CD4-positive, alpha-beta memory T cell (primary cell): ENCODE results near the gene PLCG2. TPM values are rescaled to one million over a fixed set of nuclear protein-coding genes. Genes with fewer than 3 reads are reported as not detected.

Source experiments
- CTCF ChIA-PET: fragments of 350-600 bp; sonication (Branson Sonifier 250); formaldehyde crosslinking; loops from one replicate; lab custom pipeline; 2021; ENCODE audit warnings: inconsistent platforms; ENCODE audit not compliant: partially characterized antibody; lab: Charles Lee
- POLR2A ChIA-PET: fragments of 350-600 bp; sonication (Branson Sonifier 250); formaldehyde crosslinking; loops from one replicate; lab custom pipeline; 2021; ENCODE audit not compliant: partially characterized antibody; lab: Charles Lee
- DNase-seq, 5 donors: peaks; one replicate each; pipeline versions ENCODE4 v3.0.0 to v3.0.0-alpha.2; 2020 to 2022; ENCODE audit warnings: mixed read lengths in 1 of 5
- H3K27ac ChIP-seq: one replicate; pipeline ENCODE4 v1.7.0; 2013; ENCODE audit warnings: low read depth, low read length
- H3K27me3 ChIP-seq: 2 replicates; pipeline ENCODE4 v1.7.0; 2013; ENCODE audit warnings: mild to moderate bottlenecking, low read length, moderate library complexity; ENCODE audit not compliant: insufficient read depth
- H3K36me3 ChIP-seq: 2 replicates; pipeline ENCODE4 v1.7.0; 2013; ENCODE audit warnings: mild to moderate bottlenecking, low read length, moderate library complexity; ENCODE audit not compliant: insufficient read depth
- H3K4me1 ChIP-seq: 2 replicates; pipeline ENCODE4 v1.7.0; 2013; ENCODE audit warnings: mild to moderate bottlenecking, low read length, moderate library complexity; ENCODE audit not compliant: insufficient read depth
- H3K4me3 ChIP-seq, 2 donors: one replicate each; pipeline ENCODE4 v1.7.0; 2013; ENCODE audit warnings: low read length in 2 of 2, mild to moderate bottlenecking in 1 of 2
- H3K9me3 ChIP-seq, 2 donors: one replicate each; pipeline ENCODE4 v1.7.0; 2013; ENCODE audit warnings: low read length in 2 of 2, control low read depth in 1 of 2; ENCODE audit not compliant: control insufficient read depth in 1 of 2
- H3K27ac Mint-ChIP-seq, 7 donors: one replicate each; pipeline ENCODE4 v1.8.0; 2020 to 2021; ENCODE audit warnings: mixed read lengths in 7 of 7, mild to moderate bottlenecking in 6 of 7, inconsistent platforms in 3 of 7, moderate library complexity in 3 of 7
- H3K27me3 Mint-ChIP-seq, 2 donors: one replicate each; pipeline ENCODE4 v1.8.0; 2020 to 2021; ENCODE audit warnings: mixed read lengths in 2 of 2
- H3K36me3 Mint-ChIP-seq, 2 donors: one replicate each; pipeline ENCODE4 v1.8.0; 2020 to 2021; ENCODE audit warnings: mixed read lengths in 2 of 2, inconsistent platforms in 1 of 2, mild to moderate bottlenecking in 1 of 2
- H3K4me1 Mint-ChIP-seq, 4 donors: one replicate each; pipeline ENCODE4 v1.8.0; 2020 to 2021; ENCODE audit warnings: mixed read lengths in 4 of 4, mild to moderate bottlenecking in 1 of 4
- H3K4me3 Mint-ChIP-seq, 8 donors: one replicate each; pipeline ENCODE4 v1.8.0; 2020 to 2021; ENCODE audit warnings: mixed read lengths in 8 of 8, mild to moderate bottlenecking in 7 of 8, moderate library complexity in 6 of 8, inconsistent platforms in 3 of 8
- H3K9me3 Mint-ChIP-seq, 8 donors: one replicate each; pipeline ENCODE4 v1.8.0; 2020 to 2021; ENCODE audit warnings: mixed read lengths in 8 of 8, mild to moderate bottlenecking in 5 of 8, inconsistent platforms in 3 of 8, moderate library complexity in 1 of 8
- intact Hi-C: fragments of 100-400 bp; cut with micrococcal nuclease; formaldehyde crosslinking; loops from one replicate; pipeline ENCODE4 v1.15.1; 2023
- polyA plus RNA-seq, 2 donors: library from polyadenylated mRNA; unstranded; fragments of 300-500 nt; fragmentation: Illumina TruSeq; gene quantifications; one replicate each; pipeline ENCODE4 v1.2.3, GENCODE V29; 2021
- total RNA-seq, 2 experiments: library from RNA; stranded (reverse); gene quantifications; one replicate each; pipeline ENCODE4 v1.2.3, GENCODE V29; 2021

The PLCG2 gene
- total and polyA plus RNA-seq, 4 experiments from 2014 or later, result 0.63 to 2.4 (median 2.1) TPM

DNA sequence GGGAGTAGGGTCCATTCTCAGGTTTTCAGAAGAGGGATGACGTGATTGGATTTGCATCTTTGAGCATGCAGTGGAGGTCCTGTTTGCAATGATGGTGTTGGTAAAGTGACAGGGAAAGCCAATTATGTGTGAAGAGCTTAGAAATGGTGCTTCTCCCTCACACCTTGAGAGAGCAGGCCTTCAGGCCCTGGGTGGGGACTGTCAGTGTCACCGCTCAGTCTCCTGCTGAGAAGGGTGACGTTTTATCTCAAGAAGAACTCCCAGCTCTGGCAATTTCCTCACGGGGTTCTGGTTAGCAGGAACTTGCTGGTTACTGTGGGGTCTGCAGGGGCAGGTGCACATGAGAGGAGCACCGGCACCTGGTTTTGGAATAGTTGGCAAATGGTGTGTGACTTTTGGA is 11.2 kb downstream of the PLCG2 start:
- Histone ChIP-seq H3K4me1 (no peaks in the 10 kb centered on the region), H3K36me3 (no peaks in the 10 kb centered on the region), H3K4me3 (no peak overlapping the region), H3K27ac (no peak overlapping the region), H3K27me3 (no peaks in the 10 kb centered on the region), H3K9me3 (no peaks in the 10 kb centered on the region)
- Mint-ChIP-seq H3K27ac (no peak overlapping the region), H3K4me3 (no peak overlapping the region), H3K4me1 (no peaks in the 10 kb centered on the region), H3K27me3 (peaks cover 0 to 5% of the 10 kb centered on the region in 2 donors), H3K9me3 (no peaks in the 10 kb centered on the region), H3K36me3 (no peaks in the 10 kb centered on the region)
- ChIA-PET CTCF (interaction anchor here (0.6 kb wide), 1 partner anchor 24 kb away, joined by 5 read pairs; no protein-coding TSS in a partner anchor), POLR2A (no interaction called here)
- no peak for DNase-seq
- intact Hi-C loops, result no loop called here

DNA sequence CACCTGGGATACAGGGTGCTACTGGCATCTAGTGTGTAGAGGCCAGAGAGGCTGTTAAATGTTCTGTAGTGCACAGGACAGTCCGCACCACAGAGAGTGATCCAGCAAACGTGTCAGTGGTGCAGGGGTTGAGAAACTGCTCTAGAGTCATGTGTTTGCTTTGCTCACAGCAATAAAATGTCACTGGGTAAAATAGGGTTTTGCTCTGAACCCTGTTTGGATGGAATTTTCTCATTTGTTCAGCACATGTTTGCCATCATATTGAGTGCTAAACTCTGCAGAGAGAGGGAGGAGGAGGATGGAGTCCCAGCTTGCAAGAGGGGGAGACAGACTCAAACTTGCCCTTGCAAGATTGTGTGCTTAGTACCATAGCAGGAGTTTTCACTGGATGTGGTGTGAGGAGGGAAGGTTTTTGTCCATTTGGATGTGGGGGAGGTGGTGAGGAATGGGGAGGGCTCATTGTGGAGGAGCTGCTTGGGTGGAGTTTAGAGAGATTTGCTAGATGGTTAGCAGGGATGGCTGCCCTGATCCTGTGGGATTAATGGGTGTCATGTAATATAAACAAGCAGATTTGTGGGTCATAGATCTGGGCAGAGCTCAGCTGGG is 11.8 kb downstream of the PLCG2 start:
- Mint-ChIP-seq H3K27me3 (peaks cover 0 to 5% of the 10 kb centered on the region in 2 donors), H3K4me1 (no peaks in the 10 kb centered on the region), H3K27ac (no peak overlapping the region), H3K9me3 (no peaks in the 10 kb centered on the region), H3K4me3 (no peak overlapping the region), H3K36me3 (no peaks in the 10 kb centered on the region)
- Histone ChIP-seq H3K4me1 (no peaks in the 10 kb centered on the region), H3K36me3 (no peaks in the 10 kb centered on the region), H3K4me3 (no peak overlapping the region), H3K27me3 (no peaks in the 10 kb centered on the region), H3K27ac (no peak overlapping the region), H3K9me3 (no peaks in the 10 kb centered on the region)
- intact Hi-C loops, result no loop called here
- POLR2A ChIA-PET, result no interaction called here
- CTCF ChIA-PET, result interaction anchor here (0.6 to 1.0 kb wide), 2 partner anchors 13 to 24 kb away, joined by 3 to 5 read pairs; no protein-coding TSS in a partner anchor
- no peak for DNase-seq

DNA sequence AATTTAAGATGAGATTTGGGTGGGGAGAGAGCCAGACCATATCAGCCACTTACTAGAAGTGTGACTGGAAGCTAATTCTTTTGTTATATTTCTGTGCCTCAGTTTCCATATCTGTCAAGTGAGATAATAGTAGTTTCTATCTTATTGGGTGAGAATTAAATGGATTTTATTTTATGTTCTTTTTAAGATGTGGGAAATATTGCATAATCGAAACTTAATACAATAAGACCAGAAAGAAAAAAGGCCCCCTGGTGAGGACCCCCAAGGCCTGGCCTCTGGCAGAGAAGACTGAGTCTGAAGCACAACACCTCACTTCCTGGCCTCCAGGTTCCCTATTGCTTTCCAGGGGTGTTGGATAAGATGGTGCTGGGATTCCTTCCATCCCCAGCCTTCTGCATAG is 13.7 kb downstream of the PLCG2 start:
- Mint-ChIP-seq H3K27ac (no peak overlapping the region), H3K4me1 (no peaks in the 10 kb centered on the region), H3K9me3 (no peaks in the 10 kb centered on the region), H3K27me3 (peaks cover 0 to 5% of the 10 kb centered on the region in 2 donors), H3K36me3 (no peaks in the 10 kb centered on the region), H3K4me3 (no peak overlapping the region)
- Histone ChIP-seq H3K36me3 (no peaks in the 10 kb centered on the region), H3K9me3 (no peaks in the 10 kb centered on the region), H3K4me1 (no peaks in the 10 kb centered on the region), H3K4me3 (no peak overlapping the region), H3K27me3 (no peaks in the 10 kb centered on the region), H3K27ac (no peak overlapping the region)
- CTCF ChIA-PET, result no interaction called here
- DNase-seq, result no peak
- POLR2A ChIA-PET, result no interaction called here
- intact Hi-C loops, result no loop called here

DNA sequence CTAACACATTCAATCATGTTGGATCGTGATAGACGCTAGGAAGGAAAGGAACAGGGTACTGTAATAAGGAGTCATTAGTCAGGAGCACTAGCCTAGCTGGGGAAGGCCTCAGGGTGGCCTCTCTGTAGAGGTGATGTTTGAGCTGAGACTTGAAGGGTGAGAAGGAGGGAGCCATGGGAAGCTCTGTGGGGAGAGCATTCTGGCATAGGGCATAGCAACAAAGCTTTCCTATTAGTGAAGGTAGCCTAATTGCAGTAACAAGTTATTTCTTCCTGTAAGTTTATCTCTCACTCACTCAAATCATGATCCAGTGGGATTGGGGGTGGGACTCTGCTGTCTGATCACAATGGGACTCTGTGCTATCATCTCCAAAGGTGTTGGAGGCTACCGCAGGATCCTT is 16.1 kb downstream of the PLCG2 start:
- no peak for DNase-seq
- Mint-ChIP-seq H3K9me3 (no peaks in the 10 kb centered on the region), H3K36me3 (no peaks in the 10 kb centered on the region), H3K27me3 (peaks cover 0 to under 1% of the 10 kb centered on the region in 2 donors), H3K4me1 (peaks cover 3 to 11% (median 5%) of the 10 kb centered on the region in 4 donors), H3K4me3 (no peak overlapping the region), H3K27ac (no peak overlapping the region)
- Histone ChIP-seq H3K4me1 (no peaks in the 10 kb centered on the region), H3K9me3 (no peaks in the 10 kb centered on the region), H3K36me3 (no peaks in the 10 kb centered on the region), H3K27me3 (no peaks in the 10 kb centered on the region), H3K27ac (no peak overlapping the region), H3K4me3 (no peak overlapping the region)
- POLR2A ChIA-PET, result no interaction called here
- CTCF ChIA-PET, result no interaction called here
- intact Hi-C loops, result no loop called here

DNA sequence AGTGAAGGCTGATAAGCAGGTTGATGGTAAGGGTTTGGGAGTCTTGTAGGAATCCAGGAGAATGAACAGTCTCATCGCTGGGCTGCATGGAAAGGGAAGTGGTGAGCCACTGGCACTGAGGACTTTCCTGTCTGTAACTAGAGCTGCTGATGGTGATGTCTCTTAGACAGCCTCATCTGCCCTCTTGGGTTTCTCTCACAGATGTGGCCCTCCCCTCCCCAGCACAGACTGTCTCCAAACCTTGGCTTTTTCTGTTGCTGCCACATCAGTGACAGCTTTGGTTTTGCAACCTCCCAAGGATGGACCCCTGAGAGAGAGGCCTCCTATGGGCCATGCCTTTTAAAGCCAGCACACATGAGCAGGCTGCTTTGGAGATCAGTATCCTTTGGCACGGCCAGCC is 16.9 kb downstream of the PLCG2 start:
- H3K27me3 Mint-ChIP-seq, result no peaks in the 10 kb centered on the region
- Histone ChIP-seq H3K9me3 (no peaks in the 10 kb centered on the region), H3K4me1 (no peaks in the 10 kb centered on the region), H3K36me3 (no peaks in the 10 kb centered on the region), H3K27ac (no peak overlapping the region), H3K27me3 (no peaks in the 10 kb centered on the region), H3K4me3 (no peak overlapping the region)
- intact Hi-C loops, result no loop called here
- no peak for DNase-seq
- H3K9me3 Mint-ChIP-seq, result no peaks in the 10 kb centered on the region
- H3K27ac Mint-ChIP-seq, result no peak overlapping the region
- POLR2A ChIA-PET, result no interaction called here
- no peaks in the 10 kb centered on the region for H3K36me3 Mint-ChIP-seq
- CTCF ChIA-PET, result no interaction called here
- H3K4me1 Mint-ChIP-seq, result peaks cover 3 to 11% (median 5%) of the 10 kb centered on the region in 4 donors
- no peak overlapping the region for H3K4me3 Mint-ChIP-seq

DNA sequence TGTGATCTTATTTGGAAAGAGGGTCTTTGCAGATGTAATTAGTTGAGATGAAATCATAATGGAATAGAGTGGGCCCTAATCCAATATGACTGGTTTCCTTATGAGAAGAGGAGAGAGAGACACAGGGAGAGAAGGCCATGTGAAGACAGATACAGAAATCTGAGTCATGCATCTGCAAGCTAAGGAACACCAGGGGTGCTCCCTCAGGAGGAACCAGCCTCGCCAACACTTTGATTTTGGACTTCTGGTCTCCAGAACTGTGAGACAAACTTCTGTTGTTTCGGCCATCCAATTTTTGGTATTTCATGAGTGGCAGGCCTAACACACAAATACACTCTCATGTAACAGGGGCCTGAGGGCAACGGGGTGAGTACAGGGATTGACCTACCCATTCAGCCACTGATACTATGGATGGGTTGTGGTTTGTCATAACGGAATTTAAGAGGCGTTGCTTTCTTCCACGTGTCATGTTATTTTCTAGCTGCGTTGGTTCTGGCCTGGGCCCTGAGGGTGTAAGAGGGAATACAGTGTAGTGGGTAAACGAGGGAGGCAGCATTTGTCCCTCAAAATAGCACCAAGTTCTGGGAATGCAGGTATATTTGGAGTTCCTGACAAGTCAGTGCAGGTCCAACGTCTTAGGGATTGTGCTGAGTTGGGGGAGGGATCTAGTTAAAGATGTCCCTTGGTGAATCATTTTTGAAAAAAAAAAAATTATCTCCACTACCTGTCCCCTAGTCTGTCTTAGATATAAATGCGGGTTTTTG is 17.7 kb downstream of the PLCG2 start:
- Mint-ChIP-seq H3K27me3 (no peaks in the 10 kb centered on the region), H3K9me3 (no peaks in the 10 kb centered on the region), H3K36me3 (no peaks in the 10 kb centered on the region), H3K4me1 (peaks cover 3 to 11% (median 5%) of the 10 kb centered on the region in 4 donors), H3K4me3 (no peak overlapping the region), H3K27ac (peak overlapping the region in 1 of 7 donors; percentile 8)
- H3K36me3 ChIP-seq, result no peaks in the 10 kb centered on the region
- H3K27me3 ChIP-seq, result no peaks in the 10 kb centered on the region
- no peak for DNase-seq
- intact Hi-C loops, result no loop called here
- no peak overlapping the region for H3K27ac ChIP-seq
- ChIA-PET CTCF (no interaction called here), POLR2A (no interaction called here)
- H3K4me1 ChIP-seq, result no peaks in the 10 kb centered on the region
- H3K9me3 ChIP-seq, result no peaks in the 10 kb centered on the region
- no peak overlapping the region for H3K4me3 ChIP-seq

DNA sequence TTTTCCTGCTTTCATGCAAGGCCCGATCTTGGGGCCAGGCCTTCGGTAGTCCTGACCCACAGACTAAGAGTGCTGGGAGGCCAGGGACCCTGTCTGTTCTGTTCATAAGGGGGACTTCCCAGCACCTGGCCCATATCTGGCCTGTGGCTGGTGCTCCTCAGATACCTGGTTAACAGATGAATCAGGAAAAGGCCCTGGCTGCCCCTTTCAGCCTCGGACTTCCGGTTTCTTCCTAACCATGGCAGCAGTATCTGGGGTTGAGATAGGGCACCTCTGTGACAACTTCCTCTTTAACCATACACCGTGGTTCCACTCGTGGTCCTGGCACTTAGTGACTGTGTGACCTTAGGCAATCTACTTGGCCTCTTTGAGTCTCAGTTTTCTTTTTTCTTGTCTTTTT is 18.4 kb downstream of the PLCG2 start:
- Mint-ChIP-seq H3K4me1 (peaks cover 3 to 11% (median 5%) of the 10 kb centered on the region in 4 donors), H3K4me3 (no peak overlapping the region), H3K27me3 (no peaks in the 10 kb centered on the region), H3K36me3 (no peaks in the 10 kb centered on the region), H3K27ac (no peak overlapping the region), H3K9me3 (no peaks in the 10 kb centered on the region)
- H3K27me3 ChIP-seq, result no peaks in the 10 kb centered on the region
- no peaks in the 10 kb centered on the region for H3K36me3 ChIP-seq
- ChIA-PET CTCF (no interaction called here), POLR2A (no interaction called here)
- no peak overlapping the region for H3K27ac ChIP-seq
- H3K4me3 ChIP-seq, result no peak overlapping the region
- no peak for DNase-seq
- H3K9me3 ChIP-seq, result no peaks in the 10 kb centered on the region
- intact Hi-C loops, result no loop called here
- no peaks in the 10 kb centered on the region for H3K4me1 ChIP-seq
